HCT116 (cell line): ENCODE data around the gene AOPEP.

Experiments used
- CEBPB ChIP-seq: IDR thresholded peaks from 2 replicates; pipeline ENCODE4 v1.6.1; 2012; ENCODE audit warnings: low read depth
- CTCF ChIP-seq, 3 experiments: fragments of 200-600 bp in 1 of 3; sonication (generic) in 1 of 3; IDR thresholded peaks in 2 of 3; conservative IDR thresholded peaks in 1 of 3; 2 replicates each; pipeline ENCODE4 v1.5.1; 2012 to 2017; ENCODE audit warnings: low read depth in 2 of 3, low read length in 2 of 3, antibody characterized with exemption in 1 of 3, borderline replicate concordance in 1 of 3, control low read depth in 1 of 3, mild to moderate bottlenecking in 1 of 3, mixed read lengths in 1 of 3, mixed run types in 1 of 3, moderate library complexity in 1 of 3; ENCODE audit not compliant: insufficient read depth in 1 of 3
- EZH2 ChIP-seq: fragments of 200-600 bp; sonication (generic); IDR thresholded peaks from 2 replicates; pipeline ENCODE4 v1.6.1; 2017; ENCODE audit warnings: antibody characterized with exemption, mixed run types
- POLR2A ChIP-seq: IDR thresholded peaks from 2 replicates; pipeline ENCODE4 v1.7.0; 2011; ENCODE audit warnings: borderline replicate concordance; ENCODE audit not compliant: insufficient read depth, insufficient read length; ENCODE audit errors: extremely low read depth
- POLR2AphosphoS5 ChIP-seq: IDR thresholded peaks from 2 replicates; pipeline ENCODE4 v1.6.1; 2011; ENCODE audit warnings: mild to moderate bottlenecking, low read depth, low read length, moderate library complexity
- RAD21 ChIP-seq: IDR thresholded peaks from 2 replicates; pipeline ENCODE4 v1.6.1; 2012; ENCODE audit warnings: low read depth, mild to moderate bottlenecking
- SIN3A ChIP-seq: IDR thresholded peaks from 2 replicates; pipeline ENCODE4 v1.6.1; 2012; ENCODE audit warnings: low read depth
- SP1 ChIP-seq: IDR thresholded peaks from 2 replicates; pipeline ENCODE4 v1.6.1; 2012; ENCODE audit warnings: low read depth
- ZBTB33 ChIP-seq: IDR thresholded peaks from 2 replicates; pipeline ENCODE4 v1.6.1; 2011; ENCODE audit warnings: mild to moderate bottlenecking, low read length, moderate library complexity; ENCODE audit not compliant: insufficient replicate concordance; ENCODE audit errors: extremely low read depth

GRCh38 chr9:94783102-94783682, 56.7 kb downstream of the AOPEP start:
- TF ChIP-seq CTCF (IDR thresholded peaks at IDR 0.05 in 2 of 3, conservative IDR thresholded peaks at IDR 0.05 in 1 of 3; ENCODE audit: borderline replicate concordance in 1 of 3, insufficient read depth in 1 of 3, low read depth in 2 of 3, low read length in 2 of 3) (peak; percentile 70 to 89 (median 72)), RAD21 (peak; percentile 95), ZBTB33 (no peak), POLR2AphosphoS5 (peak; percentile 21; the same call in 1 of the 2 replicates), CEBPB (peak; percentile 68), SP1 (no peak), EZH2 (no peak), POLR2A (no peak), SIN3A (no peak)
